IMR-90 (cell line): ENCODE data around the gene RALGAPA2. TPM values are rescaled to one million over a fixed set of nuclear protein-coding genes. Genes with fewer than 3 reads are reported as not detected.

Experiments used
- ATAC-seq: fragments of 200-7000 bp; cut with Tn5 transposase; 2 replicates; pipeline ENCODE4 v1.9.1; 2020; ENCODE audit warnings: low read depth, mild to moderate bottlenecking, moderate library complexity
- BruUV-seq: library from RNA; stranded (reverse); fragments of 400-500 nt; replicated peaks from 2 replicates; lab custom pipeline; 2021; lab: Mats Ljungman, UMichigan
- CTCF ChIA-PET: fragments of 300-600 bp; formaldehyde crosslinking; extraction: SDS; loops from one replicate; lab custom pipeline; 2021; ENCODE audit warnings: antibody characterized with exemption; lab: Yijun Ruan, JAX
- POLR2A ChIA-PET: fragments of 300-600 bp; sonication (Branson Sonifier 250); formaldehyde crosslinking; loops from one replicate; lab custom pipeline; 2022; ENCODE audit warnings: antibody characterized with exemption; ENCODE audit not compliant: unreplicated experiment; lab: Charles Lee
- DNase-seq: peaks from one replicate; pipeline ENCODE4 v3.0.0; 2013
- H2AFZ ChIP-seq: replicated peaks from 2 replicates; pipeline ENCODE3; 2013; ENCODE audit warnings: low read length, mild to moderate bottlenecking; ENCODE audit not compliant: poor library complexity
- H2AK5ac ChIP-seq: 2 replicates; pipeline ENCODE4 v1.6.1; 2013; ENCODE audit warnings: low read depth, low read length, inconsistent platforms
- H2AK9ac ChIP-seq: replicated peaks from 2 replicates; pipeline ENCODE3; 2013; ENCODE audit warnings: mild to moderate bottlenecking, low read depth, low read length, moderate library complexity; ENCODE audit not compliant: poor library complexity
- H2BK120ac ChIP-seq: 2 replicates; pipeline ENCODE4 v1.6.1; 2013; ENCODE audit warnings: low read depth, low read length, inconsistent platforms
- H2BK15ac ChIP-seq: 3 replicates; pipeline ENCODE4 v1.6.1; 2013; ENCODE audit warnings: low read depth, low read length, inconsistent platforms
- H2BK20ac ChIP-seq: 2 replicates; pipeline ENCODE4 v1.6.1; 2013; ENCODE audit warnings: low read depth, mild to moderate bottlenecking, inconsistent platforms, low read length, moderate library complexity
- H2BK5ac ChIP-seq: 2 replicates; pipeline ENCODE4 v1.6.1; 2013; ENCODE audit warnings: mild to moderate bottlenecking, low read depth, low read length, inconsistent platforms; ENCODE audit not compliant: poor library complexity, severe bottlenecking
- H3K14ac ChIP-seq: replicated peaks from 2 replicates; pipeline ENCODE4 v1.6.1; 2013; ENCODE audit warnings: low read depth, low read length, inconsistent platforms
- H3K18ac ChIP-seq: 2 replicates; pipeline ENCODE4 v1.6.1; 2013; ENCODE audit warnings: low read depth, low read length, control low read depth
- H3K23ac ChIP-seq: 2 replicates; pipeline ENCODE4 v1.6.1; 2013; ENCODE audit warnings: low read depth, low read length, inconsistent platforms
- H3K27ac ChIP-seq: 2 replicates; pipeline ENCODE4 v1.5.1; 2013; ENCODE audit warnings: mild to moderate bottlenecking, control low read depth, low read length; ENCODE audit not compliant: insufficient read depth
- H3K27me3 ChIP-seq: 2 replicates; pipeline ENCODE4 v1.6.1; 2013; ENCODE audit warnings: low read length; ENCODE audit not compliant: control insufficient read depth, insufficient read depth
- H3K36me3 ChIP-seq: 2 replicates; pipeline ENCODE4 v1.6.1; 2013; ENCODE audit warnings: low read length, mixed read lengths; ENCODE audit not compliant: control insufficient read depth, insufficient read depth
- H3K4ac ChIP-seq: 2 replicates; pipeline ENCODE4 v1.6.1; 2013; ENCODE audit warnings: low read depth, low read length, inconsistent platforms
- H3K4me1 ChIP-seq: 2 replicates; pipeline ENCODE4 v1.6.1; 2013; ENCODE audit warnings: low read length, mixed read lengths; ENCODE audit not compliant: control insufficient read depth, insufficient read depth
- H3K4me2 ChIP-seq: 2 replicates; pipeline ENCODE4 v1.6.1; 2013; ENCODE audit warnings: low read depth, mild to moderate bottlenecking, control low read depth, low read length, moderate library complexity
- H3K4me3 ChIP-seq: 2 replicates; pipeline ENCODE4 v1.5.1; 2013; ENCODE audit warnings: low read depth, mild to moderate bottlenecking, control low read depth, low read length, moderate library complexity; ENCODE audit not compliant: insufficient read depth
- H3K56ac ChIP-seq: 2 replicates; pipeline ENCODE4 v1.6.1; 2013; ENCODE audit warnings: low read length, inconsistent platforms; ENCODE audit not compliant: insufficient read depth; ENCODE audit errors: extremely low read depth
- H3K79me1 ChIP-seq, 2 experiments: 2 replicates each; pipeline ENCODE4 v1.6.1; 2013; ENCODE audit warnings: low read length in 2 of 2, inconsistent platforms in 1 of 2, low read depth in 1 of 2
- H3K9ac ChIP-seq: 2 replicates; pipeline ENCODE4 v1.6.1; 2013; ENCODE audit warnings: low read depth, low read length, control low read depth
- H3K9me1 ChIP-seq: 2 replicates; pipeline ENCODE4 v1.6.1; 2013; ENCODE audit warnings: low read length, inconsistent platforms; ENCODE audit not compliant: insufficient read depth
- H3K9me3 ChIP-seq: 2 replicates; pipeline ENCODE4 v1.6.1; 2013; ENCODE audit warnings: low read length; ENCODE audit not compliant: control insufficient read depth, insufficient read depth
- H4K20me1 ChIP-seq: 2 replicates; pipeline ENCODE4 v1.6.1; 2013; ENCODE audit warnings: low read length, inconsistent platforms; ENCODE audit not compliant: insufficient read depth
- H4K5ac ChIP-seq: 2 replicates; pipeline ENCODE4 v1.6.1; 2013; ENCODE audit warnings: mild to moderate bottlenecking, low read depth, low read length, control low read depth
- H4K8ac ChIP-seq, 2 experiments: 2 replicates each; pipeline ENCODE4 v1.6.1; 2013; ENCODE audit warnings: low read depth in 2 of 2, low read length in 2 of 2, control low read depth in 1 of 2, inconsistent platforms in 1 of 2
- H4K91ac ChIP-seq: 2 replicates; pipeline ENCODE4 v1.6.1; 2013; ENCODE audit warnings: low read depth, low read length, inconsistent platforms; ENCODE audit not compliant: insufficient read depth
- CEBPB ChIP-seq: IDR thresholded peaks from 2 replicates; pipeline ENCODE4 v1.6.1; 2012; ENCODE audit warnings: low read depth, low read length, improper control_type of control experiment
- CHD1 ChIP-seq: IDR thresholded peaks from 2 replicates; pipeline ENCODE4 v1.6.1; 2012; ENCODE audit warnings: low read depth, low read length, improper control_type of control experiment
- ELK1 ChIP-seq: fragments of 150-350 bp; IDR thresholded peaks from 2 replicates; pipeline ENCODE4 v1.6.1; 2016; ENCODE audit warnings: low read depth, mild to moderate bottlenecking, low read length, moderate library complexity, borderline replicate concordance
- FOS ChIP-seq: fragments of 150-350 bp; IDR thresholded peaks from 2 replicates; pipeline ENCODE4 v1.6.1; 2016; ENCODE audit warnings: low read depth, low read length
- MAZ ChIP-seq: IDR thresholded peaks from 2 replicates; pipeline ENCODE4 v1.6.1; 2012; ENCODE audit warnings: low read depth, mild to moderate bottlenecking, low read length, improper control_type of control experiment, moderate library complexity, borderline replicate concordance
- MXI1 ChIP-seq: IDR thresholded peaks from 2 replicates; pipeline ENCODE4 v1.6.1; 2012; ENCODE audit warnings: low read depth, mild to moderate bottlenecking, low read length, moderate library complexity, borderline replicate concordance
- NFE2L2 ChIP-seq: fragments of 150-350 bp; IDR thresholded peaks from 2 replicates; pipeline ENCODE4 v1.6.1; 2016; ENCODE audit warnings: low read depth, mild to moderate bottlenecking, low read length
- POLR2A ChIP-seq: IDR thresholded peaks from 2 replicates; pipeline ENCODE4 v1.6.1; 2012; ENCODE audit warnings: mild to moderate bottlenecking, low read depth, low read length
- RCOR1 ChIP-seq: IDR thresholded peaks from 2 replicates; pipeline ENCODE4 v1.6.1; 2012; ENCODE audit warnings: mild to moderate bottlenecking, low read length, improper control_type of control experiment; ENCODE audit not compliant: insufficient replicate concordance
- RFX5 ChIP-seq: IDR thresholded peaks from 2 replicates; pipeline ENCODE4 v1.8.0; 2012; ENCODE audit warnings: low read depth, mild to moderate bottlenecking, low read length, moderate library complexity
- SMC3 ChIP-seq: fragments of 150-350 bp; IDR thresholded peaks from 2 replicates; pipeline ENCODE4 v1.6.1; 2016; ENCODE audit warnings: low read depth, mild to moderate bottlenecking, antibody characterized with exemption, low read length, moderate library complexity
- USF2 ChIP-seq: fragments of 150-350 bp; IDR thresholded peaks from 2 replicates; pipeline ENCODE4 v1.6.1; 2017; ENCODE audit warnings: mild to moderate bottlenecking, antibody characterized with exemption, low read length, low read depth
- dilution Hi-C: fragments of 300-500 bp; cut with HindIII; formaldehyde crosslinking; loops from one replicate; pipeline ENCODE4 v1.14.3; 2018; ENCODE audit warnings: low sequenced_read_pairs; ENCODE audit not compliant: unreplicated experiment
- in situ Hi-C: fragments of 300-500 bp; cut with MboI; formaldehyde crosslinking; loops from 3 replicates; pipeline ENCODE4 v1.14.3; 2019; ENCODE audit warnings: low sequenced_read_pairs, inconsistent platforms, mixed read lengths
- intact Hi-C: fragments of 100-400 bp; cut with micrococcal nuclease; formaldehyde crosslinking; loops from 2 replicates; pipeline ENCODE4 v1.10.0; 2022
- polyA plus RNA-seq, 3 experiments: library from polyadenylated mRNA; depleted of rRNA; stranded (reverse); fragments of >200 nt; gene quantifications; 2 replicates each; pipeline ENCODE4 v1.2.3, GENCODE V29; 2012; ENCODE audit warnings: low replicate concordance in 1 of 3
- total RNA-seq: library from RNA; depleted of rRNA; stranded (reverse); fragments of >200 nt; gene quantifications from 2 replicates; pipeline ENCODE4 v1.2.3, GENCODE V29; 2012
- TF ChIP-seq, protein P1 (sequence below): conservative IDR thresholded peaks from 2 replicates; pipeline ENCODE4 v1.5.1; 2012; ENCODE audit warnings: mild to moderate bottlenecking, low read depth, low read length, improper control_type of control experiment

Gene RALGAPA2
- total and polyA plus RNA-seq, 2 of the 4 experiments (the other 2 are of a cell fraction), result 1.3 to 3.9 TPM

DNA sequence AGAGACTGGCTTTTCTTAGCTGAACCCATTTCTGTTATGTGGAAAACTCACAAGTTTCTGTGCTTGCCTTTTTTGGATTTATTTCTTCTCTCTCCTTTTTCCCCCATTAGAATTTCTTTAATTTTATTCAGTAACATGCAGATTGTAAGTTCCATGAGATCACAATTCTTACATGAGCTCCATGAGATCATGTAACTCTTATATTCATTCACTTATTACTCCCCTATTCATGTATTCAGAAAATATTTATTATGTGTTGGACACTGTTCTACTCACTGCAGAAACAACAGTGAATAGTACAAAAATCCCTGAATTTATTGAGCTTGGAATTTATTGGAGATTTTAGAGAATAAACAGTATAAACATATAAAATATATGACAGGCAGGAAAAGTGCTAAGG, 238.8 kb downstream of the RALGAPA2 start:
- Histone ChIP-seq H3K36me3 (no peaks in the 10 kb centered on the region), H2BK15ac (no peak overlapping the region), H2AK5ac (no peak overlapping the region), H2AFZ (no peak overlapping the region), H2BK5ac (no peak overlapping the region), H3K18ac (no peak overlapping the region), H3K9ac (no peak overlapping the region), H2AK9ac (no peak overlapping the region), H2BK120ac (no peak overlapping the region), H2BK20ac (no peak overlapping the region), H4K91ac (no peak overlapping the region), H3K9me1 (0 out of 2 replicates have a peak, but pooled peaks cover 3% of the 10 kb centered on the region), H3K23ac (no peak overlapping the region), H3K27me3 (no peaks in the 10 kb centered on the region), H3K14ac (no peak overlapping the region), H4K8ac (no peak overlapping the region), H3K79me1 (no peaks in the 10 kb centered on the region), H3K4me2 (no peak overlapping the region), H3K27ac (no peak overlapping the region), H3K4me1 (no peaks in the 10 kb centered on the region), H3K9me3 (no peaks in the 10 kb centered on the region), H3K56ac (no peak overlapping the region), H4K20me1 (no peaks in the 10 kb centered on the region), H4K5ac (no peak overlapping the region), H3K4ac (no peak overlapping the region), H3K4me3 (no peak overlapping the region)
- ChIA-PET POLR2A (no interaction called here), CTCF (interaction anchor here (0.5 to 1.5 kb wide), 2 partner anchors 9 to 762 kb away, joined by 3 read pairs; no protein-coding TSS in a partner anchor)
- no peak for TF ChIP-seq USF2
- TF ChIP-seq, protein P1, sequence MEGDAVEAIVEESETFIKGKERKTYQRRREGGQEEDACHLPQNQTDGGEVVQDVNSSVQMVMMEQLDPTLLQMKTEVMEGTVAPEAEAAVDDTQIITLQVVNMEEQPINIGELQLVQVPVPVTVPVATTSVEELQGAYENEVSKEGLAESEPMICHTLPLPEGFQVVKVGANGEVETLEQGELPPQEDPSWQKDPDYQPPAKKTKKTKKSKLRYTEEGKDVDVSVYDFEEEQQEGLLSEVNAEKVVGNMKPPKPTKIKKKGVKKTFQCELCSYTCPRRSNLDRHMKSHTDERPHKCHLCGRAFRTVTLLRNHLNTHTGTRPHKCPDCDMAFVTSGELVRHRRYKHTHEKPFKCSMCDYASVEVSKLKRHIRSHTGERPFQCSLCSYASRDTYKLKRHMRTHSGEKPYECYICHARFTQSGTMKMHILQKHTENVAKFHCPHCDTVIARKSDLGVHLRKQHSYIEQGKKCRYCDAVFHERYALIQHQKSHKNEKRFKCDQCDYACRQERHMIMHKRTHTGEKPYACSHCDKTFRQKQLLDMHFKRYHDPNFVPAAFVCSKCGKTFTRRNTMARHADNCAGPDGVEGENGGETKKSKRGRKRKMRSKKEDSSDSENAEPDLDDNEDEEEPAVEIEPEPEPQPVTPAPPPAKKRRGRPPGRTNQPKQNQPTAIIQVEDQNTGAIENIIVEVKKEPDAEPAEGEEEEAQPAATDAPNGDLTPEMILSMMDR, result no peak
- no peak for TF ChIP-seq NFE2L2
- TF ChIP-seq FOS, result no peak
- TF ChIP-seq ELK1, result no peak
- no peak for TF ChIP-seq SMC3
- no peak for TF ChIP-seq POLR2A
- TF ChIP-seq CHD1, result no peak
- no peak for TF ChIP-seq RCOR1
- TF ChIP-seq MAZ, result no peak
- no peak for TF ChIP-seq MXI1
- TF ChIP-seq RFX5, result no peak
- TF ChIP-seq CEBPB, result no peak
- DNase-seq (no peak), ATAC-seq (no peak)
- in situ Hi-C loops (no loop called here), dilution Hi-C loops (no loop called here), intact Hi-C loops (no loop called here)
- BruUV-seq, result no TSS peak
